ENCODE data around the gene CDH4. TPM values are rescaled to one million over a fixed set of nuclear protein-coding genes. Genes with fewer than 3 reads are reported as not detected.

Gene CDH4
- total RNA-seq, 1 donor from 2014 or later = 3.2 TPM

DNA sequence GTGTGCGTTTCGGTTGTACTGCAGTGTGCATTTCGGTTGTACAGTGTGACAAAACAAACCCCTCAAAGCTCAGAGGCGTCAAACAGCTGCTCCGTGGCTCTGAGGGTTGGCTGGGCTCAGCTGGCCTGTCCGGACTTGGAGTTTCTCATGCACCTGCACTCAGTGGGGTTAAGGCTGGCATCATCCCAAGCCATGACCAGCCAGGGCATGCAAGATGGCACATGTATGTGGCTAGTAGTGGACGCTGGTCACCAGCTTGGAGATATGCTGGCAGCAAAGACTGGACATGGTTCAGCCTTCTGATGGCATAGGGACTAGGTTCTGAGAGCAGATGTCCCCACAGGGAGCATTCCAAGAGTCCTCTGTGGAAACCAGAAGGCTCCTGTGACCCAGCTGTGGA, 187.2 kb downstream of the CDH4 start:
- Histone ChIP-seq H3K27me3 (ENCODE audit: insufficient read depth, low read length) (no peaks in the 10 kb centered on the region), H3K4me3 (ENCODE audit: insufficient read depth, low read depth, low read length) (no peak overlapping the region), H3K36me3 (ENCODE audit: insufficient read depth, low read length) (no peaks in the 10 kb centered on the region), H3K4me2 (ENCODE audit: low read length) (no peak overlapping the region), H3K4me1 (ENCODE audit: insufficient read depth, low read length) (peaks cover 46% of the 10 kb centered on the region), H3K9me3 (ENCODE audit: insufficient read depth, low read depth, low read length) (no peaks in the 10 kb centered on the region), H4K20me1 (ENCODE audit: insufficient read depth, low read length) (peaks cover 6% of the 10 kb centered on the region), H2AFZ (ENCODE audit: low read depth, low read length) (no peak overlapping the region), H3K9ac (ENCODE audit: low read length) (no peak overlapping the region), H3K79me2 (ENCODE audit: insufficient read depth, low read length) (no peaks in the 10 kb centered on the region), H3K27ac (ENCODE audit: low read depth, low read length) (no peak overlapping the region)
- no peak for TF ChIP-seq EZH2 (IDR thresholded peaks at IDR 0.05; ENCODE audit: insufficient read depth, low read length)
- TF ChIP-seq, protein P1, sequence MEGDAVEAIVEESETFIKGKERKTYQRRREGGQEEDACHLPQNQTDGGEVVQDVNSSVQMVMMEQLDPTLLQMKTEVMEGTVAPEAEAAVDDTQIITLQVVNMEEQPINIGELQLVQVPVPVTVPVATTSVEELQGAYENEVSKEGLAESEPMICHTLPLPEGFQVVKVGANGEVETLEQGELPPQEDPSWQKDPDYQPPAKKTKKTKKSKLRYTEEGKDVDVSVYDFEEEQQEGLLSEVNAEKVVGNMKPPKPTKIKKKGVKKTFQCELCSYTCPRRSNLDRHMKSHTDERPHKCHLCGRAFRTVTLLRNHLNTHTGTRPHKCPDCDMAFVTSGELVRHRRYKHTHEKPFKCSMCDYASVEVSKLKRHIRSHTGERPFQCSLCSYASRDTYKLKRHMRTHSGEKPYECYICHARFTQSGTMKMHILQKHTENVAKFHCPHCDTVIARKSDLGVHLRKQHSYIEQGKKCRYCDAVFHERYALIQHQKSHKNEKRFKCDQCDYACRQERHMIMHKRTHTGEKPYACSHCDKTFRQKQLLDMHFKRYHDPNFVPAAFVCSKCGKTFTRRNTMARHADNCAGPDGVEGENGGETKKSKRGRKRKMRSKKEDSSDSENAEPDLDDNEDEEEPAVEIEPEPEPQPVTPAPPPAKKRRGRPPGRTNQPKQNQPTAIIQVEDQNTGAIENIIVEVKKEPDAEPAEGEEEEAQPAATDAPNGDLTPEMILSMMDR (IDR thresholded peaks at IDR 0.05; ENCODE audit: insufficient read depth, low read depth, low read length) = no peak
- DNase-seq (ENCODE audit: low read depth) (no peak), FAIRE-seq (no peak)
- peaks cover 2% of the 10 kb centered on the region for H3K27me3 Mint-ChIP-seq (ENCODE audit: low read depth, unreplicated experiment)
- peaks cover 30% of the 10 kb centered on the region for H3K4me1 Mint-ChIP-seq (ENCODE audit: low read depth, unreplicated experiment)
- no peak overlapping the region for H3K27ac Mint-ChIP-seq (ENCODE audit: unreplicated experiment)
- H3K9me3 Mint-ChIP-seq (ENCODE audit: unreplicated experiment) = no peaks in the 10 kb centered on the region
- no peak overlapping the region for H3K4me3 Mint-ChIP-seq (ENCODE audit: unreplicated experiment)
- H3K36me3 Mint-ChIP-seq (ENCODE audit: low read depth, unreplicated experiment) = no peaks in the 10 kb centered on the region

DNA sequence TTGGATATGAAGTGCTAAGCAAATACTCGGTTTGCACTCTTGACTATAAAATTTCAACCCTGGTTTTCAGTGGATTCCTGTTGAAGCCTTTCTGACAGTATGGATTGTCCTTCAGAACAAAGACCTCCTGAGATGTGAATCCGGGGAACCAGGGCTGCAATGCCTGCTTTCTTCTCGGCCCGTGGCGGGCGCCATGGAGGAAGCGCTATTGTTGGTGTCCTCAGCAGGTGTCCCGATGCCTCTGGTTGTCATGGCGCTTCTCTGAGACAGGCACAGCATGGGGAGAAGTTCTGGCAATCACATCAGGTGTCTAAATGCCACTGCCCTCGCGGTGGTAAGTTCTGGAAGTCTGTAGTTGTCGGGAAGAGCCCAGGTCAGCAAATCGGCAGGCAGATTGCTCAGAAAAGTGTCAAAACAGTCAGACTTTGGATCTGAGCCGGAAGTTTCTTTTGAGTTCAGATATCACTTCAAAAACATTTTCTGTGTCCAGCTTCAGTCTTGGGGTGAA, 188.5 kb downstream of the CDH4 start:
- H3K27ac ChIP-seq (ENCODE audit: low read depth, low read length) = no peak overlapping the region
- Mint-ChIP-seq H3K4me3 (ENCODE audit: unreplicated experiment) (no peak overlapping the region), H3K27ac (ENCODE audit: unreplicated experiment) (no peak overlapping the region), H3K27me3 (ENCODE audit: low read depth, unreplicated experiment) (peaks cover 2% of the 10 kb centered on the region), H3K4me1 (ENCODE audit: low read depth, unreplicated experiment) (peaks cover 22% of the 10 kb centered on the region), H3K36me3 (ENCODE audit: low read depth, unreplicated experiment) (no peaks in the 10 kb centered on the region), H3K9me3 (ENCODE audit: unreplicated experiment) (no peaks in the 10 kb centered on the region)
- no peak overlapping the region for H3K9ac ChIP-seq (ENCODE audit: low read length)
- peaks cover 9% of the 10 kb centered on the region for H4K20me1 ChIP-seq (ENCODE audit: insufficient read depth, low read length)
- H3K4me3 ChIP-seq (ENCODE audit: insufficient read depth, low read depth, low read length) = no peak overlapping the region
- H3K36me3 ChIP-seq (ENCODE audit: insufficient read depth, low read length) = no peaks in the 10 kb centered on the region
- H2AFZ ChIP-seq (ENCODE audit: low read depth, low read length) = no peak overlapping the region
- DNase-seq (ENCODE audit: low read depth) = no peak
- H3K27me3 ChIP-seq (ENCODE audit: insufficient read depth, low read length) = no peaks in the 10 kb centered on the region
- no peak for FAIRE-seq
- no peaks in the 10 kb centered on the region for H3K79me2 ChIP-seq (ENCODE audit: insufficient read depth, low read length)
- no peak overlapping the region for H3K4me2 ChIP-seq (ENCODE audit: low read length)
- H3K4me1 ChIP-seq (ENCODE audit: insufficient read depth, low read length) = peaks cover 33% of the 10 kb centered on the region
- no peaks in the 10 kb centered on the region for H3K9me3 ChIP-seq (ENCODE audit: insufficient read depth, low read depth, low read length)
- TF ChIP-seq, protein P1 (IDR thresholded peaks at IDR 0.05; ENCODE audit: insufficient read depth, low read depth, low read length) = no peak
- TF ChIP-seq EZH2 (IDR thresholded peaks at IDR 0.05; ENCODE audit: insufficient read depth, low read length) = no peak

DNA sequence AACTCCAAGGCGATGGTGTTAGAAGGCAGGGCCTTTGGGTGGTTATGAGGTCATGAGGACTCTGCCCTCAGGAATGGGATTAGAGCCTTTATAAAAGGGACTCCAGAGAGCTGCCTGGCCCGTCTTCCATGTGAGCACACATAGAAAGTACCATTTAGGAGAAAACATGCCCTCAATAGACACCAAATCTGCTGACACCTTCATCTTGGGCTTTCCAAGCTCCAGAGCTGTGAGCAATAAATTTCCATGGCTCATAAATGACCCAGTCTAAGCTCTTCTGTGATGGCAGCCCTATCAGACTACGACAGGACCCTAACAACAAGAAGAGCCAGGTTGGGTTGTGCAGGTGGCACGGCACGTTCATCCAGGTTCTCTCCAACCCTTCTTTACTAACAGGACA, 189.5 kb downstream of the CDH4 start:
- no peak for FAIRE-seq

More for the DNA sequence above, 189.5 kb downstream of the CDH4 start:
- no peaks in the 10 kb centered on the region for H3K9me3 Mint-ChIP-seq (ENCODE audit: unreplicated experiment)
- no peak for DNase-seq (ENCODE audit: low read depth)
- Histone ChIP-seq H3K27me3 (ENCODE audit: insufficient read depth, low read length) (no peaks in the 10 kb centered on the region), H3K9ac (ENCODE audit: low read length) (no peak overlapping the region), H3K79me2 (ENCODE audit: insufficient read depth, low read length) (no peaks in the 10 kb centered on the region), H3K4me1 (ENCODE audit: insufficient read depth, low read length) (peaks cover 23% of the 10 kb centered on the region), H3K27ac (ENCODE audit: low read depth, low read length) (no peak overlapping the region), H2AFZ (ENCODE audit: low read depth, low read length) (no peak overlapping the region), H4K20me1 (ENCODE audit: insufficient read depth, low read length) (peaks cover 9% of the 10 kb centered on the region), H3K9me3 (ENCODE audit: insufficient read depth, low read depth, low read length) (no peaks in the 10 kb centered on the region), H3K4me3 (ENCODE audit: insufficient read depth, low read depth, low read length) (no peak overlapping the region), H3K36me3 (ENCODE audit: insufficient read depth, low read length) (no peaks in the 10 kb centered on the region), H3K4me2 (ENCODE audit: low read length) (no peak overlapping the region)
- peaks cover 2% of the 10 kb centered on the region for H3K27me3 Mint-ChIP-seq (ENCODE audit: low read depth, unreplicated experiment)
- no peak for TF ChIP-seq EZH2 (IDR thresholded peaks at IDR 0.05; ENCODE audit: insufficient read depth, low read length)
- TF ChIP-seq, protein P1 (IDR thresholded peaks at IDR 0.05; ENCODE audit: insufficient read depth, low read depth, low read length) = no peak
- H3K27ac Mint-ChIP-seq (ENCODE audit: unreplicated experiment) = no peak overlapping the region
- H3K4me1 Mint-ChIP-seq (ENCODE audit: low read depth, unreplicated experiment) = peaks cover 15% of the 10 kb centered on the region
- no peak overlapping the region for H3K4me3 Mint-ChIP-seq (ENCODE audit: unreplicated experiment)
- no peaks in the 10 kb centered on the region for H3K36me3 Mint-ChIP-seq (ENCODE audit: low read depth, unreplicated experiment)

Data from astrocyte (in vitro differentiated cells and primary cell).